22Rv1 (cell line): ENCODE results near the gene IL10RA.

ENCODE experiments used
- ZFX ChIP-seq: fragments of 450-650 bp; IDR thresholded peaks from 2 replicates; pipeline ENCODE4 v1.6.1; 2017; ENCODE audit warnings: antibody characterized with exemption, borderline replicate concordance
- TF ChIP-seq, protein P1 (sequence below): fragments of 450-650 bp; IDR thresholded peaks from 2 replicates; pipeline ENCODE4 v1.5.1; 2017; ENCODE audit warnings: mild to moderate bottlenecking

DNA sequence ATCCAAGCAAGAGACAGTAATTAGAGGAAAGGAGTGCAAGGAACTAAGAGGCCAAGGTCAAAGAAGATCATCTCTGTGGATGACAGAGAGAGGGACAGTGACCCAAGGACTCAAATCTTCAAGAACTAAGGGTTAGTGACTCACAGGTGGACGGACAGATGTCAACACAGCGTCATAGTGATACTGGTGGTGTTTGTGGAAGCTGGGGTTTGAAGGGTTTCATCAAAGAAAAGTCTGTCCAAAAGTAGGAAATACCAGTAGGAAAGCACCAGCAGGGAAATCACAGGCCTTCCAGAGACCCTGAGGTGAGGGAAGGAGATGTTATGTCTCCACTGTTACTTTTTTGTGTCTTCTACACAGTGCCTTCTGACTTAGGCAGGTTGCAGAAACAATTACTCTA, 32.2 kb downstream of the IL10RA start:
- TF ChIP-seq, protein P1, sequence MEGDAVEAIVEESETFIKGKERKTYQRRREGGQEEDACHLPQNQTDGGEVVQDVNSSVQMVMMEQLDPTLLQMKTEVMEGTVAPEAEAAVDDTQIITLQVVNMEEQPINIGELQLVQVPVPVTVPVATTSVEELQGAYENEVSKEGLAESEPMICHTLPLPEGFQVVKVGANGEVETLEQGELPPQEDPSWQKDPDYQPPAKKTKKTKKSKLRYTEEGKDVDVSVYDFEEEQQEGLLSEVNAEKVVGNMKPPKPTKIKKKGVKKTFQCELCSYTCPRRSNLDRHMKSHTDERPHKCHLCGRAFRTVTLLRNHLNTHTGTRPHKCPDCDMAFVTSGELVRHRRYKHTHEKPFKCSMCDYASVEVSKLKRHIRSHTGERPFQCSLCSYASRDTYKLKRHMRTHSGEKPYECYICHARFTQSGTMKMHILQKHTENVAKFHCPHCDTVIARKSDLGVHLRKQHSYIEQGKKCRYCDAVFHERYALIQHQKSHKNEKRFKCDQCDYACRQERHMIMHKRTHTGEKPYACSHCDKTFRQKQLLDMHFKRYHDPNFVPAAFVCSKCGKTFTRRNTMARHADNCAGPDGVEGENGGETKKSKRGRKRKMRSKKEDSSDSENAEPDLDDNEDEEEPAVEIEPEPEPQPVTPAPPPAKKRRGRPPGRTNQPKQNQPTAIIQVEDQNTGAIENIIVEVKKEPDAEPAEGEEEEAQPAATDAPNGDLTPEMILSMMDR: no peak
- no peak for TF ChIP-seq ZFX
